ENCODE measurements around the gene ZDHHC11B. TPM values are rescaled to one million over a fixed set of nuclear protein-coding genes. Genes with fewer than 3 reads are reported as not detected.
A peak's percentile ranks its signal among the peaks of the same experiment; 100 is the strongest.
"Not testable (repeated sequence)": the region's sequence is repeated elsewhere in the genome, so short reads cannot be mapped to it uniquely, and the experiment has no call there.

The ZDHHC11B gene, protein sequence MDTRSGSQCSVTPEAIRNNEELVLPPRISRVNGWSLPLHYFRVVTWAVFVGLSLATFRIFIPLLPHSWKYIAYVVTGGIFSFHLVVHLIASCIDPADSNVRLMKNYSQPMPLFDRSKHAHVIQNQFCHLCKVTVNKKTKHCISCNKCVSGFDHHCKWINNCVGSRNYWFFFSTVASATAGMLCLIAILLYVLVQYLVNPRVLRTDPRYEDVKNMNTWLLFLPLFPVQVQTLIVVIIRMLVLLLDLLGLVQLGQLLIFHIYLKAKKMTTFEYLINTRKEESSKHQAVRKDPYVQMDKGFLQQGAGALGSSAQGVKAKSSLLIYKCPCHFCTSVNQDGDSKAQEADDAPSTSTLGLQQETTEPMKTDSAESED
- 15.6 TPM for total RNA-seq

GRCh38 chr5:784428-785177 is at the start of gene ZDHHC11B:
Gene ZDHHC11B (minus strand): TSS chr5:784729. CDS start chr5:766919, 17,810 bp downstream.
- DNase-seq (ENCODE audit: low spot score) = peak; percentile 95

DNA sequence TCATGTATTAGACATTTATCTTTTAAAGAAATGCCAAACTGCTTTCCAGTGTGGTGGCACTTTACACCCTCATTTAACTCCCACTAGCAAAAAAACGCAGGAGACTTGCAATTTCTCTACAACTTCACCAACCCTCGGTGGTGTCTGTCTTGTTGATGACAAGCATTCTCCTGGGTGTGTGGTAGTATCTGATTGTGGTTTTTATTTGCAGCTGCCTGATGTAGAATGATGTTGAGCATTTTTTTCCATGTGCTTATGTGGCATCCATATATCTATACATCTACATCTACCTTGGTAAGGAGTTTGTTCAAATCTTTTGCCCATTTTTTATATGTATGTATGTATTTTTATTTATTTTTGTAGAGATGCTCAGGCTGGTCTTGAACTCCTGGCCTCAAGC is 49.5 kb upstream of the ZDHHC11B start:
- not testable (repeated sequence) for DNase-seq (ENCODE audit: low spot score)

DNA sequence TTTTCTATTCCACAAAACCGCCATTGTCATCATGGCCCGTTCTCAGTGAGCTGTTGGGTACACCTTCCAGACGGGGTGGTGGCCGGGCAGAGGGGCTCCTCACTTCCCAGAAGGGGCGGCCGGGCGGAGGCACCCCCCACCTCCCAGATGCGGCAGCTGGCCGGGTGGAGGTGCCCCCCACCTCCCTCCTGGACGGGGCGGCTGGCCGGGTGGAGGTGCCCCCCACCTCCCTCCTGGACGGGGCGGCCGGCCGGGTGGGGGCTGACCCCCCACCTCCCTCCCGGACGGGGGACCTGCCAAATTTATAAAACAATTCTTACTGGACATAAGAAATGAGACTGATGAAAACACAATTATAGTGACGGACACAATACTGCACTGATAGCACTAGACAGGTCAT is 43.7 kb upstream of the ZDHHC11B start:
- DNase-seq (ENCODE audit: low spot score) = not testable (repeated sequence)

- not testable (repeated sequence) for DNase-seq (ENCODE audit: low spot score)
Observed at GRCh38 chr5:825544-825943, 41.0 kb upstream of the ZDHHC11B start.

DNA sequence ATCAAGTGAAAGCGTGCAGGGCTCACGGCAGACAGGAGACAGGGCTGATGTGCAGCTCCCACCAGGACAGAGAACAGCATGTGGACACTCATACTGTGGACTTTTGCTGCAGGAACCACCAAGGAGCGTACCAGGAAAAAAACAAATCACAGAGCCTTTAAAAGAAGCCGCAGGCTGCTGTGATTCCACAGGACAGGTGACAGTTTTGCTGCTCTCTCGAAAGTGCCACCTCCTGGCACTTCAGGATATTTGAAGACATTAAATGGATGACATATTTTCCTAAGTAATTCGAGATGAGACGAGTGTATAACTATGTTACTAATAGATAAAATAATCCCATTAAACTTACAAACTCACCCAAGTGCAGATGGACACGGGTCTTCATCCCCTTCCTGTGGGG is 37.0 kb upstream of the ZDHHC11B start:
- DNase-seq (ENCODE audit: low spot score) = no peak

DNA sequence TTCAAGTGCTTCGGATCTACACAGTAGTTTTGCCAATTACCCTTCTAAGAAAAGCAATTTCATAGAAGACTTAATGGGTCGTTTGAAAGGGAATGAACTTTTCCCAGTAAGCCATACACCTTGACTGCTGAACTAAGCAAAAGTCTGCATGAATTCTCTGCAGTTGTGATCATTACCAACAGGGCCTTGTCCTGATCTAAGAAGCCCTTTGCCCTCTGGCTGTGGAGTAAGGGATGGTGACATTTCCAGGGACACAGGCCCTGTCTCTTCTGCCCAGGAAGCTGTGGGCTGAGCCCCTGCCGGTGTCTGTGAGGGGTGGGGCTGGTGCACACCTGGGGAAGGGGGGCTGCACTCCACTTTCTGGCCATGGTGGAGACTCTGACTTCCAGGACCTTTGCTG is 35.7 kb upstream of the ZDHHC11B start:
- DNase-seq (ENCODE audit: low spot score) = no peak

DNA sequence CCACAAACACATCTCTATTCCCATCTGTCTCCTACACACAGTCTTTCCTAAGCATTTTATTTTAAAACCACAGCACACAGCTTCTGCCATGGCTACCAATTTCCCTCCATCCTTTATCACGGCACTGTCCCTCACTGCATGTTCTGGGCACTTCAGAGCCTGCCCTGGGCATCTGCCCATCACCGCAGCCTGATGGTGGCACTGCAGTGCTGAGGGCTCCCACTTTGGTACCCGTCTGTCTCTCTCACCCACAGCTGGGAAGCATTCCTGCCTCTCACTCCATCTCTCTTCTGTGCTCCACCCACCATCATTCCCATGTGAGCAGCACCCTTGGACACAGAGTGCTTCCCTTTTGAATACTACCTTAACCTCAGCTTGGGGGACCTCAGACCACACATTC is 34.5 kb upstream of the ZDHHC11B start:
- DNase-seq (ENCODE audit: low spot score) = no peak

GRCh38 chr5:816176-816575 is 31.6 kb upstream of the ZDHHC11B start:
- DNase-seq (ENCODE audit: low spot score) = no peak

DNA sequence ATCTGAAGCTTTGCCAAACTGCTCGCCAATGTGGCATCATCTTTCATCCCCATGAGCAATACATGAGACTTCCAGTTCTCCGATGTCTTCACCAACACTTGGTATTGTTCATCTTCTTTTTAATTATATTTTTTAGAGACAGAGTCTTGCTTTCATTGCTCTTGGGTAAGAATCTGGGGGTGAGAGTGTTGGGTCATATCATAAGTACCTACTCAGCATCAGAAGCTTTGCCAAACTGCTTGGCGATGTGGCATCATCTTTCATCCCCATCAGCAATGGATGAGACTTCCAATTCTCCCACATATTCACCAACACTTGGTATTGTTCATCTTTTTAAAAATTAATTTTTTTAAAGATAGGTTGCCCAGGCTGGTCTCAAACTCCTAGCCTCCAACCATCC is 30.9 kb upstream of the ZDHHC11B start:
- no peak for DNase-seq (ENCODE audit: low spot score)

DNA sequence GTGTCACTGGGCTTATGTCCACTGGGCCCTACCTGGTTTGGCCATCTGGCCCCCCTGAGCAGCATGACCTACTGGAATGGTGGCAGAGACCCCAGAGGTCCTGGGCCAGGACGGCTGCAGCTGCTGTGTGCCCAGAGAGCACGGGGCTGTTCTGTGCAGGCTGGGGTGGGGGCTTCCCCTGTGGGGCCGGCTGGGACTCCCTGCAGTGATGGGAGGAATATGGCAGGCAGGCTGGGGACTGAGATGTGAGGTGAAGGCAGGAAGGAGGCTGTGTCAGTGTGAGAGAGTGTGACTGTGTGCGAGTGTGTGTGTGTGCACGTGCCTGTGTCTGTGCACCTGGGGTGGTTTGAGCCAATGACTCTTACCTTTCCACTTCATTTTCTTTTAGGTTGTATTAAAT is 29.0 kb upstream of the ZDHHC11B start:
- DNase-seq (ENCODE audit: low spot score) = not testable (repeated sequence)

DNA sequence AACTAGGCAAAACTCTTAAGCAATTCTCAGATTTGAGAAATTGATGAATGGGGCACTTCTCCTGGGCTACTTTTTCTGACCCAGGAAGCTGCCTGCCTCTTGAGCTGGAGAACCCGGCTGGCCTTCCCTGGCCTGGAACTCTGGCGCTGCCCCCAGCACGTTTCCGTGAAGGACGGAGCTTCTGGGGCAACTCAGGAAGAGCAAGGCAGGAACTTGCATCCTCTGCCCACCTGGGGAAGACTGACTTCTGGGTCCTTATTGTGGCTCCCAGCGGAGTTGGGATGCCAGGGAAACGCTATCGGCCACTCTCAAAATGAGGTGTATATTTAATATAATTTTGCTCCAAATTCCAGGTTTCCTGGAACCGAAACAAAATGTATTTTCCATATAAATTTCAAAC is 26.9 kb upstream of the ZDHHC11B start:
- DNase-seq (ENCODE audit: low spot score) = not testable (repeated sequence)

- DNase-seq (ENCODE audit: low spot score) = not testable (repeated sequence)
Observed at GRCh38 chr5:807719-808514, 23.4 kb upstream of the ZDHHC11B start.

- no peak for DNase-seq (ENCODE audit: low spot score)
Observed at GRCh38 chr5:801472-801871, 16.9 kb upstream of the ZDHHC11B start.

- DNase-seq (ENCODE audit: low spot score) = not testable (repeated sequence)
Observed at GRCh38 chr5:801055-801454, 16.5 kb upstream of the ZDHHC11B start.

GRCh38 chr5:798505-799138 is 14.1 kb upstream of the ZDHHC11B start:
- not testable (repeated sequence) for DNase-seq (ENCODE audit: low spot score)

GRCh38 chr5:797986-798385 is 13.5 kb upstream of the ZDHHC11B start:
- not testable (repeated sequence) for DNase-seq (ENCODE audit: low spot score)

GRCh38 chr5:795873-796272 is 11.3 kb upstream of the ZDHHC11B start:
- not testable (repeated sequence) for DNase-seq (ENCODE audit: low spot score)

GRCh38 chr5:794948-795347 is 10.4 kb upstream of the ZDHHC11B start:
- not testable (repeated sequence) for DNase-seq (ENCODE audit: low spot score)

GRCh38 chr5:788703-789102 is 4.2 kb upstream of the ZDHHC11B start:
- not testable (repeated sequence) for DNase-seq (ENCODE audit: low spot score)

- not testable (repeated sequence) for DNase-seq (ENCODE audit: low spot score)
Observed at GRCh38 chr5:787857-788233, 3.3 kb upstream of the ZDHHC11B start.

GRCh38 chr5:787224-787856 is 2.8 kb upstream of the ZDHHC11B start:
- DNase-seq (ENCODE audit: low spot score) = not testable (repeated sequence)

Measured in ureter (tissue), 1 donor.